Measurements from ENCODE around the gene ANTXR2. TPM values are rescaled to one million over a fixed set of nuclear protein-coding genes. Genes with fewer than 3 reads are reported as not detected.

ANTXR2 gene
- total RNA-seq, 6 donors from 2014 or later, result 26.0 to 61.0 (median 37.5) TPM

DNA sequence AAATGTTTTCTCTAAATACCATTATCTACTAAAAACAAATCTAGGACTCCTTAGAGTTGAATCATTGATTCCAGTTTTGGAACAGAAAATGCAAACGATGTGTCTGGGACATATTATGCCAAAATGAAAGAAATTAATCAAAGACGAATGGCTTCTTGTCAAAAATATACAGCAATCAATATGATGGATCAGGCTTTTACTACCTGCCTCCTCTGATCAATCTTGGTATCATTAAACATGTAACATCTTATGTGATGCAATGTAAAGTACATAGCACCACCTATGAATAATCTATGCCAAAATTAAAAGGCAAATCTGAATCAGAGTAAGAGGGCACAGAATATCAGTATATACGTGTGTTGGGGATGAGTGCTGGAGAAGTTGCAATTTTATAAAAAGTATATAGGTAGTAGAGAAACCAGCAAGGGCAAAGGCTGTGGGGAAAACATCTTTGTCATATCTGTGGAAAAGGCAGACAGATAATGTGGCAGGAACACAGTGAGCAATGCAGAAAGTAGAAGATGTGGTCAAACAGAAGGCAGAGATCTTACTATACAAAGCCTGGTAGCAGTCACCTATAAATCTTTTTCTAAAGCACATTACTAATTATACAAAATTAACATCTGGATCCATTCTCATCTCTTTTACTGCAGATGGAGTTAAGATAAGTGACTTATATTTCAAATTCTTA is 152.7 kb downstream of the ANTXR2 start:
- ATAC-seq (ENCODE audit: low FRiP score in 2 of 2) (no peak), DNase-seq (no peak)
- H3K4me3 ChIP-seq, result no peak overlapping the region
- H3K4me1 ChIP-seq, result no peaks in the 10 kb centered on the region
- 62 to 65% methylated on average over 3 of the region's 3 CpGs for WGBS, 2 donors
- no peaks in the 10 kb centered on the region for H3K27me3 ChIP-seq
- no peak overlapping the region for H3K27ac ChIP-seq
- TF ChIP-seq POLR2A (IDR thresholded peaks at IDR 0.05) (no peak), EP300 (IDR thresholded peaks at IDR 0.05) (no peak), POLR2AphosphoS5 (IDR thresholded peaks at IDR 0.05) (no peak), CTCF (IDR thresholded peaks at IDR 0.05) (no peak)
- H3K9me3 ChIP-seq, result no peaks in the 10 kb centered on the region
- no peaks in the 10 kb centered on the region for H3K36me3 ChIP-seq

- no peak for ATAC-seq (ENCODE audit: low FRiP score in 2 of 2)
Measured at GRCh38 chr4:79918292-79918691, 154.7 kb downstream of the ANTXR2 start.

GRCh38 chr4:79917246-79917645 is 155.8 kb downstream of the ANTXR2 start:
- peak in 1 of 2 donors; percentile 53 for ATAC-seq (ENCODE audit: low FRiP score in 2 of 2)
- peak in 1 of 2 donors; percentile 22 for DNase-seq
- WGBS, 2 donors, result 93 to 100% methylated on average over 1 of the region's 1 CpG

More at GRCh38 chr4:79918292-79918691, 154.7 kb downstream of the ANTXR2 start:
- no peak overlapping the region for H3K4me3 ChIP-seq
- H3K27me3 ChIP-seq, result no peaks in the 10 kb centered on the region
- H3K9me3 ChIP-seq, result no peaks in the 10 kb centered on the region
- H3K27ac ChIP-seq, result no peak overlapping the region
- H3K36me3 ChIP-seq, result no peaks in the 10 kb centered on the region
- no peaks in the 10 kb centered on the region for H3K4me1 ChIP-seq
- 76 to 94% methylated on average over 3 of the region's 3 CpGs for WGBS, 2 donors
- TF ChIP-seq EP300 (IDR thresholded peaks at IDR 0.05), result no peak
- no peak for TF ChIP-seq POLR2AphosphoS5 (IDR thresholded peaks at IDR 0.05)
- TF ChIP-seq CTCF (IDR thresholded peaks at IDR 0.05), result no peak
- no peak for TF ChIP-seq POLR2A (IDR thresholded peaks at IDR 0.05)
- no peak for DNase-seq

DNA sequence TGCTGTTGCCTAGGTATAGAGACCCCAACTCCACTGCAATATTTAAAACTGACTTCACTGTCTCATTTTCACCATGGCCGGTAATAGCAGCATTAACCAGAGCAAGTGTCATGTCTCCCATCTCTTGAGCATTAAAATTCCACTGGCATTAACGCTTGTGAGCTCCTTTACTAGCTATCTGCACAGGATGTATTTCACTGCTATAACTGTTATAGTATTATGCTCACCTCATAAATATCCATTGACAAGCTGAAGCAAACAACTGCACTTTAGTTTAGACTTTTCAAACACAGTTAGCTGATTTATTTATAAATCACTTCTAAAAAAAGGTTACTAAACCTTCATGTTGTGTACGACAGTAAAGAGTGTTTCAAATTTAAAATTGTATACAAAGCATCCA is 157.8 kb downstream of the ANTXR2 start:
- ATAC-seq (ENCODE audit: low FRiP score in 2 of 2), result no peak
- WGBS, 2 donors, result 64 to 70% methylated on average over 3 of the region's 3 CpGs
- Histone ChIP-seq H3K27ac (no peak overlapping the region), H3K4me3 (no peak overlapping the region), H3K4me1 (no peaks in the 10 kb centered on the region), H3K36me3 (no peaks in the 10 kb centered on the region), H3K9me3 (no peaks in the 10 kb centered on the region), H3K27me3 (no peaks in the 10 kb centered on the region)
- TF ChIP-seq EP300 (IDR thresholded peaks at IDR 0.05) (no peak), CTCF (IDR thresholded peaks at IDR 0.05) (no peak), POLR2AphosphoS5 (IDR thresholded peaks at IDR 0.05) (no peak), POLR2A (IDR thresholded peaks at IDR 0.05) (no peak)
- no peak for DNase-seq

More at GRCh38 chr4:79917246-79917645, 155.8 kb downstream of the ANTXR2 start:
- TF ChIP-seq EP300 (IDR thresholded peaks at IDR 0.05) (no peak), CTCF (IDR thresholded peaks at IDR 0.05) (peak in 4 of 6 experiments; percentile 32 to 48 (median 40))
- Histone ChIP-seq H3K36me3 (no peaks in the 10 kb centered on the region), H3K27ac (no peak overlapping the region), H3K9me3 (no peaks in the 10 kb centered on the region), H3K4me3 (no peak overlapping the region), H3K4me1 (no peaks in the 10 kb centered on the region), H3K27me3 (no peaks in the 10 kb centered on the region)

DNA sequence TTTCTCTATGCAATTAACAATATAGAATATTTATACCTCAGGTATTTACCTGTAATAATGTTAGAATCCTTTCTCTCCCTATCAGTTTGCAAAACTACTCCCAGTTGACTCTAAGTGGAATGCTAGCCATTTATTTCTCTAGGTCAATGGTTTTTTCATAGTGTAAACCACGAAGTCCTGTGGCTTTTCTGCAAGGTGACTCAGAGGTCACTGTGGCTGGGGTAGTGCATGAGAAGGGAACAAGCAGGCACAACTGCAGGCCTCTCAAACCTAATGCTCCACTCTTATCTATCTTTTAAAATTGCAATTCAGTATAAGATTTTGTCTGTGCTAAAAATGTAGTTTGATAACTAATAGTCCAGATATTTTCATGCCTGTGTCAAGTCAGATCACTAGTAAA is 159.4 kb downstream of the ANTXR2 start:
- no peak overlapping the region for H3K4me3 ChIP-seq
- no peak overlapping the region for H3K27ac ChIP-seq
- H3K4me1 ChIP-seq, result no peaks in the 10 kb centered on the region
- no peaks in the 10 kb centered on the region for H3K9me3 ChIP-seq
- 15 to 55% methylated on average over 1 of the region's 1 CpG for WGBS, 2 donors
- ATAC-seq (ENCODE audit: low FRiP score in 2 of 2), result no peak
- H3K36me3 ChIP-seq, result no peaks in the 10 kb centered on the region
- TF ChIP-seq EP300 (IDR thresholded peaks at IDR 0.05), result no peak
- TF ChIP-seq POLR2A (IDR thresholded peaks at IDR 0.05), result no peak
- no peak for TF ChIP-seq POLR2AphosphoS5 (IDR thresholded peaks at IDR 0.05)
- TF ChIP-seq CTCF (IDR thresholded peaks at IDR 0.05), result no peak
- no peak for DNase-seq
- no peaks in the 10 kb centered on the region for H3K27me3 ChIP-seq
